Stimulated activated CD8-positive, alpha-beta memory T cell treated with anti-CD3 and anti-CD28 coated beads, Interleukin-4, amount 100 ng/mL, for 1 hour (primary cell): ENCODE data around the gene LILRA5.
A peak's percentile ranks its signal among the peaks of the same experiment; 100 is the strongest.
"Not testable (repeated sequence)": the region's sequence is repeated elsewhere in the genome, so short reads cannot be mapped to it uniquely, and the experiment has no call there.

ENCODE experiments used
- DNase-seq, 2 donors: peaks; one replicate each; pipeline ENCODE4 v3.0.0-alpha.2; 2020; ENCODE audit warnings: low read depth in 2 of 2, low spot score in 1 of 2

LILRA5 gene

DNA sequence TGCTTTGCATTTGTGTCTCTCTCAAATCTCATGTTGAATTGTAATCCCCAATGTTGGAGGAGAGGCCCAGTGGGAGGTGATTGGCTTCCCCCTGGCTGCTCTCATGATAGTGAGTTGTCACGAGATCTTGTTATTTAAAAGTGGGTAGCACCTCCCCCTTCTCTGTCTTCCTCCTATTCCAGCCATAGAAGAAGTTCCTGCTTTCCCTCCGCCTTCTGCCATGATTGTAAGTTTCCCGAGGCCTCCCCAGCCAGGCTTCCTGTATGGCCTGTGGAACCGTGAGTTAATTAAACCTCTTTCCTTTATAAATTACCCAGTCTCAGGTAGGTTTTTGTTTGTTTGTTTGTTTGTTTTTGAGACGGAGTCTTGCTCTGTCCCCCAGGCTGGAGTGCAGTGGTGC is 22.2 kb upstream of the LILRA5 start:
- DNase-seq: no peak

DNA sequence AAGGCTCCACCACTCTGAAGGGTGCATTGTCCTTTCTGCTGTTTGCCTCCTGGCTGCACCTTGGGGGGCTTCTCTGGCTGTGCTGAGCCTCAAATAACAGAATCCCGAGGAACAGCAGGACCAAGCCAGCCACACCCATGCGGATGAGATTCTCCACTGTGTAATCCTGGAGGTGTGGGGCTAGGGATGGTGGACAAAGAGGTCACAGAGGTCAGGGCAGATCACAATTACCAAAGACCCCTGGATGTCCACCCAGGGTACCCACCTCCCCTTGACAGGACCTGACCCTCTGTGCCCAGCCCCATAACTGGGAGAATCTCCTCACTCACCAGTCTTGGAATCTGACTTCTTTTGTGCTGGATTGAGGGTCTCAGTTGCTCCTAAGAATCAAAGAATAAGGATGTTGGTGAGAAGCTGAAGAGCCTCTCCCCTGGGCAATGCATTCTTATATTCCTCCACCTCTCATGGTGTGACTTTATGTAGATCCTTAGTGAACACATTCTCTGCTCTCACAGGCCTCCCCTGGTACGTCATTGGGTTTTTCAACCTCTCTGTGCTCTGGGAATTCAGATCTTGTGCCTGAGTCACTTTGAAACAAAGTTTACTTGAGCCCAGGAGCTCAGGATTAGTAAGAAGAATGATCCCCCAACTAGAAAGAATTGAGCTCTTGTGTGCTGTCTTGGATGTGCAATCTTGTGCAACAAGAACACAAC is 20.8 kb upstream of the LILRA5 start:
- no peak for DNase-seq

DNA sequence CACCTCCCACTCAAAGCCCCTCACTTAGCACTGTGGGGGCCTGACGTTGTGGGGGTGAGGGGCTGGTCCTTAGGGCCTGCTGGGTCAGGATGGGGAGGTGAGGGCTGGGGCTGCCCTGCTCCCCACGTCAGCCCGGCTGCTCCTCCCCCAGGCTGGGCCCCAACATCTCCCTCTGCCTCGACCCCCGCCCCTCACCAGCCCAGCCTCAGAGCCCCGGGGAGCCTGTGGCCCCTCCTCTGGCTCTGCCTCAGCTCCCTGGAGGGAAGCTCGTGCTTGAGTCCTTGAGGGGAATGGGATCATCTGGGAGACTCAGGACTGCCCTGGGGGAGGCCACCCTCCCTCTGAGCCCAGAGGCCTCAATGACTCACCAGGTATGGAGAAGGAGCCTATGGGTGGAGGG is 19.2 kb upstream of the LILRA5 start:
- DNase-seq: no peak

- no peak for DNase-seq
Measured at GRCh38 chr19:54331626-54332025, 18.7 kb upstream of the LILRA5 start.

DNA sequence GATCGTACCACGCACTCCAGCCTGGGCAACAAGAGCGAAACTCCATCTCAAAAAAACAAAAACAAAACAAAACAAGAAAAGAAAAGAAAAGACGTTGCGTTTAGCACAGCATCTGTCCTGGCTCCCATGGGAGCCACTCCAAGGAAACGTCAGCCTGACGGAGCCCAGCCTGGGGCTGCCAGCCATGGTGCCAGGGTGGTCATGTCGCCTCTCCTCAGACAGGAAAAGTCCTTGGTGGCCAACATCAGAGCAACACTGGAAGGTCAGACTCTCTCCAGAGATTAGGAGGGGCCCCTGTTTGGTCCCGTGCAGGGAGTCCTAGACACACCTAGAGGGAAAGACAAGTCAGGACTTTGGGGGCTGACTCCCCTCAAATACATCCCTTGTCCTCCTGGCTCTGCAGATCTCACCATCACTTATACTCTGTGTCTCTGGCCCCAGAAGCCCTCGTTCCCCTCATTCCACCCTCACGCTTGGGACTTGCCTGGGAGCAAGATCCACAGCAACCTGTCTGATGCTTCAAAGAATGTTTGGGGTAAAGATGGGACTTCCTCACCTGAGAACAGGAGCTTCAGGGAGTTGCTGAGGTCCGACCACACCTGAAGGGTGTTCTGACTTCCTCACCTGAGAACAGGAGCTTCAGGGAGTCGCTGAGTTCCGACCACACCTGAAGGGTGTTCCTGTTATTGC is 16.7 kb upstream of the LILRA5 start:
- no peak for DNase-seq

DNA sequence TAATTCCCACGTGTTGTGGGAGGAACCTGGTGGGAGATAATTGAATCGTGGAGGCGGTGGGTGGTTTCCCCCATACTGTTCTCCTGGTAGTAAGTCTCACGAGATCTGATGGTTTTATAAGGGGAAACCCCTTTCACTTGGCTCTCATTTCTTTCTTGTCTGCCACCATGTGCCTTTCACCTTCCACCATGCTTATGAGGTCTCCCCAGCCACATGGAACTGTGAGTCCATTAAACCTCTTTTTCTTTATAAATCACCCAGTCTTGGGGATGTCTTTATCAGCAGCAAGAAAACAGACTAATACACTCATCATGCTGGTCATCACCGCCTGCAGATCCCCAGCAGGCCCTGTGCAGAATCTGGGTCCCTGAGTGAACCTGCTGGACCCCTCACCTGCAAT is 15.8 kb upstream of the LILRA5 start:
- DNase-seq: not testable (repeated sequence)

- DNase-seq: no peak
Measured at GRCh38 chr19:54325631-54326030, 12.7 kb upstream of the LILRA5 start.

- DNase-seq: peak in 1 of 2 donors; percentile 11
Measured at GRCh38 chr19:54325194-54325621, 12.2 kb upstream of the LILRA5 start.

DNA sequence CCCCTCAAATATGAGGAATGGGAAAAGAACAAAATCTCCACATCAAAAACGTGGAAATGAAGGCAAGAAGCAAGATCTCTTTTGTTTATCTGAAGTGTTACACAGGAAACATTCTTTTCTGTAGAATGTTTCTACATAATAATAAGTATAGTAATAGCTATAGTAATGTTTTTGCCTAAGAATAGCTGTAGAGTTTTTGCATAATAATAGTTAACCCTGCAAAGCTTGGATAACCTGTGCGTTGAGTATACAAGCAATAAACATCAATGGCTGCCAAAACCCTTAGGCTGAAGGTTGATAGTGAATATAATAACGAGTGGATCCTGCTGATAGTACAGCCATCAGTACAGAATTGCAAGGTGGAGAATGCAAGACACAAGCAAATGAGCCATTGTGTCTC is 11.1 kb upstream of the LILRA5 start:
- no peak for DNase-seq

- not testable (repeated sequence) for DNase-seq
Measured at GRCh38 chr19:54322934-54323333, 10.0 kb upstream of the LILRA5 start.

DNA sequence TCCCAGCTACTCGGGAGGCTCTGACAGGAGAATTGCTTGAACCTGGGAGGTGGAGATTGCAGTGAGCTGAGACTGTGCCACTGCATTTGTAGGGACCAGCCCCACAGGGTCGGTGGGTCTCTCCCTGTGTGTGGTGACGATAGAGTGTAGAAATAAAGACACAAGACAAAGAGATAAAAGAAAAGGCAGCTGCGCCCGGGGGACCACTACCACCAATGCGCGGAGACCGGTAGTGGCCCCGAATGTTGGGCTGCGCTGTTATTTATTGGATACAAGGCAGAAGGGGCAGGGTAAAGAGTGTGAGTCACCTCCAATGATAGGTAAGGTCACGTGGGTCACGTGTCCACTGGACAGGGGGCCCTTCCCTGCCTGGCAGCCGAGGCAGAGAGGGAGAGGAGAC is 9.3 kb upstream of the LILRA5 start:
- DNase-seq: not testable (repeated sequence)

- DNase-seq: no peak
Measured at GRCh38 chr19:54319892-54320670, 7.1 kb upstream of the LILRA5 start.

GRCh38 chr19:54319049-54319448 is 6.1 kb upstream of the LILRA5 start:
- DNase-seq: no peak

DNA sequence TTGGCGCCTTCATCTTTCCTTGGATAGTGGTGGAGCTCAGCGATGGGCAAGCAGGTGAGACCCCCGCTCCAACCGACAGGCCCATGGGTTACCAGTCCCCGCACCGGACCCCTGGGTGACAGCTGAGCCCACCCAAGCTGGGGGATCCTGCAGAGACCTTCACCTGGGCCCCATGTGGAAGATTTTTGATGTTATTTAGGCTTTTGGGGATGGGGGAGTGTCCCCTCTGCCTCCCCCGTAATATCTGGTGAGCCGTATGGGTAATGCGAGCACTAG is 4.9 kb upstream of the LILRA5 start:
- DNase-seq: no peak

DNA sequence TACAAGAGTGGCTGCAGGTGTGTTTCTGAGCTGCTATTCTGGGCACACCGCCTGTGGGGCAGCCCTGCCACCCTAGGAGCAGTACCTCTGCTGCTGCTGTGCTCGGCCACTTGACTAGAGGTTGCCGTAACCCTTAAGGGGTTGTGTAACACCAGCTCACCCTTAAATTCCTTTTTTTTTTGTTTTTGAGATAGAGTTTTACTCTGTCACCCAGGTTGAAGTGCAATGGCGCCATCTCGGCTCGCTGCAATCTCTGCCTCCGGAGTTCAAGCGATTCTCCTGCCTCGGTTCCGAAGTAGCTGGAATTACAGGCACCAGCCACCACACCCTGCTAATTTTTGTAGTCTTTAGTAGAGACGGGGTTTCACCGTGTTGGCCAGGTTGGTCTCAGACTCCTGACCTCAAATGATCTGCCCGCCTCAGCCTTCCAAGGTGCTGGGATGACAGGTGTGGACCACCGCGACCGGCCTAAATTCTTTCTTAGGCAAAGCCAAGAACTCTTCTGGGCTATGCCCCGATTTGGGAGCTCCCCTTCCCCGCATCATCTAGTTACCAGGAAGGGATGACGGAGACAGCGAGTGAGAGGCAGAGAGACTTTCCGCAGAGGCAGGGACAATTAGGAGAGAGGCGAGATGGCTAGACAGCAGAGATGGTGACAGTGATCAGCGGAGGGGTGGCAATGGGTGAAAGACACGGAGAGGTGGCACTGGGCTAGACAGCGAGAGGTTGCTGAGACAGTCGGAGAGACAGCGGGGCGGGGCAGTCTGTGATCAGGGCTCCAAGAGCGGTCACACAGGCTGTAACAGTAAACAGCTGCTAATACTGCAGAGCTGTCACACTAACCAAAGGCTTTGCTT is 4.4 kb upstream of the LILRA5 start:
- DNase-seq: no peak

DNA sequence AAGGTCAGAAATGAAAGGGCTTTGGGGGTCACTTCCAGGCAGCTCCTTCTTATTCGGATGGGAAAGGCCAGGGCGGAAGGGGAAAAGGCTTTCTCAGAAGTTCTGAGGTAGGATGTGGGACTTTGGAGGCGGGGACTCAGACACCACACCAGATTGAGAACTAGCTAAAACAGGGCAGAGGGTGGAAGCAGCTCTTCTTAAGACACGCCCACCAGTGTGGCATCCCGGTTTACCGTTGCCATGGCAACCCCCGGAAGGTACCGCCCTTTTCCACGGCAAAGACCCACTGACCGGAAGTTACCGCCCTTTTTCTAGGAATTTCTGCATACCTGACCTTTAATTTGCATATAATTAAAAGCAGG is 3.8 kb upstream of the LILRA5 start:
- DNase-seq: no peak

DNA sequence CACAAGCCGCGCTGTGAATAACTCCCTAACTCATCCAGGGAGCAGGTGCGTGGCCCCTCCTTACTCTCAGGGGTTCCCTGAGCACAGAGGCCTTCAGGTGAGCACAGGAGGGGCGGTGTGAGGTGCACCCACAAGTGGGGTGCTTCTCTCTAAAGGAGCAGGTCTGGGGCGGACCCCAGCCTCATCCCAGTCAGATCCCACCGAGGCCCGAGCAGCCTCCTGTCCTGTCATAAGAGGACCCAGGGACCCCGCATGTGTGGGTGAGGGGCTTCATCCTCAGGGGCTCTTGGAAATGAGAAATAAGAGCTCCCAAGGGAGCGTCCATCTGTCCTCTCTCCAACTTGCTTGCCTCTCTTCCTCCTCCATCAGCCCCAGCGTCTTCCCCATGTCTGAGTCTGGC is 3.0 kb upstream of the LILRA5 start:
- DNase-seq: no peak

DNA sequence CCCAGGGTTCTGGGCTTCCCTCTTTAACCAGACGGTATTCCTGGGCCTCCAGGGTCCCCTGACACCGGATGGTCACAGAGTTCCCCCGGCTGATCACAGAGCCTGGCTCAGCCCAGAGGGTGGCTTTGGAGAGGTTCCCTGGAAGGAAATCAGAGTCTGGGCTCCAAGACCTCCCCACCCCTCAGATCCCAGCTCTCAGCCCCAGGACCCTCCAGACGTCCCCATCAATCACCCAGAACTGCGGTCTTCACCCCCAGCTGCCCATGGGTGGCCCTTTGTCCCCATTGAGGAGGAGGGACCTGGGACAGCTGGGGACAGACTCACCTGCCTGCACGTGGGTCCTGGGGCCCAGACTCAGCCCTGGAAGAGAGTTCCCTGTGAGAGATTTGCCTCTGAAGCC is 955 bp downstream of the LILRA5 start:
- DNase-seq: no peak

DNA sequence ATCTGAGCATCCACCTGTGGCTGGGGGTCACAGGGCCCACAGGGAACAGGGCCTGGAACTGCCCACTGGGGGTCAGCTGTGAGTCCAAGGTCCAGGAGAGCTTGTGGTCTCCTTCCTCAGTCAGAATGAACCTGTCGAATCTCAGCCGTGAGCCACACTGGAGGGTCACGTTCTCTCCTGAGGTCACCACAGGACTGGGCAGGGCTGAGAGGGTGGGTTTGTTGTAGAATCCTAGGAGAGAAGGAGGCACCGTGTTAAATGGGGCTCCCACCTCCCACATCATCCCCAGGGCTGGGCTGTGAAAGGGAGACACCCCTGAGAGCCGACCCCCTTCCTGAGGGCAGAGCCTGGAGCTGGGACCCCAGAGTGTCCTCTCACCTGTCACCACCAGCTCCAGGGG is 1.5 kb downstream of the LILRA5 start:
- DNase-seq: no peak

DNA sequence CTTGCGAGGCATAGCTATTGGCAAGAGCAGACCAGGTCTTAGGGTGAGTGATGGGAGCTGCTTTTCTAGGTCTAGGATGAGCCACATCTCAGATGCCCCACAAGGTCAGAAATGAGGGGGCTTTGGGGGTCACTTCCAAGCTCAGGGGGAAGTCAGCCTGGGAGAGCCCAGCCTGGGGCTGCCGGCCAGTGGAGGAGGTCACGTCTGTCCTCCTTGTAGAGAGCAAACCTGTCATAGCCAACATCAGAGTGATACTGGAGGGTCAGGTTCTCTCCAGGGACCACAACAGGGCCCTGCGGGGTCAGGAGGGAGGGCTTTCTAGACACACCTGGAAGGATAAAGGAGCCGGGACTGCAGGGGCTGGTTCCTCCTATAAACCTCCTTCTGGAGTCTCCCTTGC is 2.4 kb downstream of the LILRA5 start:
- DNase-seq: no peak

GRCh38 chr19:54309811-54310210 is 3.2 kb downstream of the LILRA5 start:
- no peak for DNase-seq
